ENCODE data around the gene L3MBTL1. TPM values are rescaled to one million over a fixed set of nuclear protein-coding genes. Genes with fewer than 3 reads are reported as not detected.

The L3MBTL1 gene
- total RNA-seq (ENCODE audit: low replicate concordance) = 3.3 and 4.4 TPM in 2 replicates

GRCh38 chr20:43507150-43508080 lies at the start of gene L3MBTL1:
Gene L3MBTL1, plus strand, starts transcription at chr20:43507697. Its CDS starts 5,807 bp downstream, at chr20:43513504.

GRCh38 chr20:43558412-43559146 lies 51.1 kb downstream of the L3MBTL1 start, which contains the start of gene SGK2:
Gene SGK2, plus strand, starts transcription at chr20:43559027. Its CDS starts 7,469 bp downstream, at chr20:43566496.

GRCh38 chr20:43590392-43591303 lies 83.2 kb downstream of the L3MBTL1 start, which contains the start of gene IFT52:
Gene IFT52, plus strand, starts transcription at chr20:43590937. Its CDS starts 3,762 bp downstream, at chr20:43594699.

Other genes starting within 250 kb of the L3MBTL1 start
- 34.4 and 38.6 TPM in 2 replicates for gene SRSF6, start 49.8 kb upstream of the L3MBTL1 start, total RNA-seq (ENCODE audit: low replicate concordance)
- gene SGK2, start 51.3 kb downstream of the L3MBTL1 start, total RNA-seq (ENCODE audit: low replicate concordance) = 0.15 and 0.47 TPM in 2 replicates
- 40.1 and 49.6 TPM in 2 replicates for gene IFT52, start 83.2 kb downstream of the L3MBTL1 start, total RNA-seq (ENCODE audit: low replicate concordance)
- 0.12 and 3.6 TPM in 2 replicates for gene MYBL2, start 159.4 kb downstream of the L3MBTL1 start, total RNA-seq (ENCODE audit: low replicate concordance)
- gene GTSF1L, start 219.3 kb downstream of the L3MBTL1 start, total RNA-seq (ENCODE audit: low replicate concordance) = not detected in 2 replicates

Measured in smooth muscle cell of the coronary artery (primary cell).